CD4-positive, CD25-positive, alpha-beta regulatory T cell (primary cell): Measurements from ENCODE around the gene DVL1. TPM values are rescaled to one million over a fixed set of nuclear protein-coding genes. Genes with fewer than 3 reads are reported as not detected.

Source experiments
- ATAC-seq, 2 donors: fragments of 150-1000 bp; cut with Tn5 transposase; one replicate each; pipeline ENCODE4 v1.10.0; 2021; ENCODE audit warnings: low read depth in 2 of 2, moderate number of reproducible peaks in 2 of 2, moderate library complexity in 1 of 2
- DNase-seq, 3 donors: peaks; one replicate each; pipeline versions ENCODE4 v3.0.0 to v3.0.0-alpha.2; 2012 to 2022; ENCODE audit warnings: mixed read lengths in 1 of 3
- H3K27ac ChIP-seq: one replicate; pipeline ENCODE4 v1.7.0; 2013; ENCODE audit warnings: mild to moderate bottlenecking, low read length; ENCODE audit not compliant: insufficient read depth, poor library complexity, severe bottlenecking
- H3K27me3 ChIP-seq: one replicate; pipeline ENCODE4 v1.7.0; 2013; ENCODE audit warnings: low read length; ENCODE audit not compliant: control insufficient read depth, insufficient read depth
- H3K36me3 ChIP-seq: one replicate; pipeline ENCODE4 v1.7.0; 2013; ENCODE audit warnings: mild to moderate bottlenecking, low read length, moderate library complexity; ENCODE audit not compliant: control insufficient read depth, insufficient read depth
- H3K4me1 ChIP-seq: 2 replicates; pipeline ENCODE4 v1.7.0; 2013; ENCODE audit warnings: mild to moderate bottlenecking, low read length; ENCODE audit not compliant: insufficient read depth, control insufficient read depth, poor library complexity, severe bottlenecking
- H3K4me3 ChIP-seq: one replicate; pipeline ENCODE4 v1.7.0; 2013; ENCODE audit warnings: low read depth, mild to moderate bottlenecking, low read length, moderate library complexity
- H3K9me3 ChIP-seq, 2 experiments: 1 replicate in 1 of 2; 2 replicates in 1 of 2; pipeline ENCODE4 v1.7.0; 2013; ENCODE audit warnings: low read length in 2 of 2, mild to moderate bottlenecking in 1 of 2, moderate library complexity in 1 of 2; ENCODE audit not compliant: control insufficient read depth in 2 of 2
- H3K27ac Mint-ChIP-seq, 3 donors: one replicate each; pipeline ENCODE4 v1.8.0; 2020 to 2022; ENCODE audit warnings: mild to moderate bottlenecking in 3 of 3, mixed read lengths in 3 of 3, moderate library complexity in 2 of 3
- H3K27me3 Mint-ChIP-seq: one replicate; pipeline ENCODE4 v1.8.0; 2022; ENCODE audit warnings: mild to moderate bottlenecking, mixed read lengths
- H3K36me3 Mint-ChIP-seq: one replicate; pipeline ENCODE4 v1.8.0; 2020; ENCODE audit warnings: mixed read lengths
- H3K4me1 Mint-ChIP-seq, 4 donors: one replicate each; pipeline ENCODE4 v1.8.0; 2020 to 2022; ENCODE audit warnings: mixed read lengths in 4 of 4, mild to moderate bottlenecking in 1 of 4
- H3K4me3 Mint-ChIP-seq, 4 donors: one replicate each; pipeline ENCODE4 v1.8.0; 2020 to 2022; ENCODE audit warnings: mild to moderate bottlenecking in 4 of 4, mixed read lengths in 4 of 4, moderate library complexity in 3 of 4
- H3K9me3 Mint-ChIP-seq, 7 donors: one replicate each; pipeline ENCODE4 v1.8.0; 2020 to 2022; ENCODE audit warnings: mixed read lengths in 7 of 7, mild to moderate bottlenecking in 3 of 7, moderate library complexity in 2 of 7
- polyA plus RNA-seq, 4 donors: library from polyadenylated mRNA; unstranded; fragments of 300-500 nt; fragmentation: Illumina TruSeq; gene quantifications; one replicate each; pipeline ENCODE4 v1.2.3, GENCODE V29; 2021
- total RNA-seq: library from RNA; stranded (reverse); gene quantifications from one replicate; pipeline ENCODE4 v1.2.3, GENCODE V29; 2022

DVL1 gene
- total and polyA plus RNA-seq, 5 donors from 2014 or later: 0.43 to 40.0 (median 1.00) TPM

DNA sequence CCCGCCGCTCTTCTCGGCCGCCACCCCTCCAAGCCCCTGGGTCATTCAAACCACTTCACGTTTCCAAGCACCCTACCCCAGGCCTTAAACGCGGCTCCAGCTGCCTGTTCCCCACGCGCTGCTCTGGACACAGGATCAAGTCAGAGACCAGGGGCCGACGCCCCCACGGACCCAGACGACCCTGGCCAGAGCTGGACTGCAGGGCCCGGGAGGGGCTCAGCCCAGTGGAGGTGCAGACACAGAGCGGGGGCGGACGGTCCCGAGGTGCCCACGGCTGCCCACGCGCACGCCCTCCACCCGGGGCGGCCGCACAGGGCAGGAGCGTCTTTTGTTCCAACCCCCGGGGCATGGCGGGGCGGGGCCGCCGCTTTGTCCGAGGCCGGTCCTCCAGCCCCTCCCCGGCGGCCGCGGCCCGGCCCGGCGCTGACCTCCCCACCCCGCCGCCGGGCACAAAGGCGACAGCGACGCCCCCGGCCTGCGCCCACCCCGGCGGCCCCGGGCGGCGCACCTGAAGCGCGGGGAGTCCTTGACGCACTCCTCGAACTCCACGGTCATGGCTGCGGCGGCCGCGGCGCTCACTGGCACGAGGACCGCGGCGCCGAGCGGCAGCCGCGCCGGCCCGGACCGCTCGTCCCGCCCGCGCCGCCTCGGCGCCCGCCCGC, 41.8 kb downstream of the DVL1 start:
- Histone ChIP-seq H3K4me1 (peaks cover 46% of the 10 kb centered on the region), H3K4me3 (peak overlapping the region; percentile 71), H3K27ac (no peak overlapping the region), H3K9me3 (no peaks in the 10 kb centered on the region), H3K27me3 (no peaks in the 10 kb centered on the region), H3K36me3 (peaks cover 8% of the 10 kb centered on the region)
- peaks cover 0 to 26% (median 8%) of the 10 kb centered on the region in 4 donors for H3K4me1 Mint-ChIP-seq
- H3K9me3 Mint-ChIP-seq: peaks cover 0 to 3% (median 0%) of the 10 kb centered on the region in 7 donors
- H3K4me3 Mint-ChIP-seq: peak overlapping the region; percentile 87 to 91 (median 90)
- ATAC-seq: no peak
- no peaks in the 10 kb centered on the region for H3K36me3 Mint-ChIP-seq
- no peak for DNase-seq
- H3K27ac Mint-ChIP-seq: peak overlapping the region; percentile 75 to 91 (median 90)
- no peaks in the 10 kb centered on the region for H3K27me3 Mint-ChIP-seq

DNA sequence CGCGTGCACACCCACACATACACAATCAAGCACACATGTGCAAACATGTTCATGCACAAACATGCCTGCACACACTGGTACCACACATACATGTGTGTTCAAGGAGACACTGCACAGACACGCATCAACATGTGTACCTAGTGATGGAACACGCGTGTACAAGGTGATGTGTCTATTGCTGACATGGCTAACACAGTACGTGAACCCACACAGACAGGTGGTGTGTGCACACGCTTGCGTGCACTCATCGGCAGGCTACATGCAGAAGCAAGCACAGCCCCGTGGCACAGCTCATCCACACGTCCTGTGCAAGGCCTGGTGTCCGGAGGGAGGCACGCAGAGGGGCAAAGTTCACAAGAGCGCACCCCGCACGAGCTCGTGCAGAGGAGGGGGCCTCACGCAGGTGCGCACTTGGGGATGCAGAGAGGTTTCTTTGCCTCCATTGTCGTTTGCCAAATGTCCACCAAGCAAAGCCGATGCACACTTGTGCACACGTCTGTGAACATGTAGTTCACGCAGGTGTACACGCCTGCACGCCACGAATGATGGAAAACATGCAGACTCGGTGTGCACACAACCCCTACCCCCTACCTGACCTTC, 42.5 kb downstream of the DVL1 start:
- H3K4me1 Mint-ChIP-seq: peaks cover 0 to 26% (median 8%) of the 10 kb centered on the region in 4 donors
- no peak overlapping the region for H3K27ac ChIP-seq
- H3K4me1 ChIP-seq: peaks cover 46% of the 10 kb centered on the region
- ATAC-seq (no peak), DNase-seq (no peak)
- H3K27me3 Mint-ChIP-seq: no peaks in the 10 kb centered on the region
- H3K27me3 ChIP-seq: no peaks in the 10 kb centered on the region
- H3K9me3 Mint-ChIP-seq: peaks cover 0 to 3% (median 0%) of the 10 kb centered on the region in 7 donors
- H3K4me3 Mint-ChIP-seq: peak overlapping the region; percentile 87 to 91 (median 90)
- H3K36me3 ChIP-seq: peaks cover 7% of the 10 kb centered on the region
- H3K36me3 Mint-ChIP-seq: no peaks in the 10 kb centered on the region
- peak overlapping the region; percentile 75 to 91 (median 90) for H3K27ac Mint-ChIP-seq
- H3K4me3 ChIP-seq: peak overlapping the region; percentile 71
- no peaks in the 10 kb centered on the region for H3K9me3 ChIP-seq

DNA sequence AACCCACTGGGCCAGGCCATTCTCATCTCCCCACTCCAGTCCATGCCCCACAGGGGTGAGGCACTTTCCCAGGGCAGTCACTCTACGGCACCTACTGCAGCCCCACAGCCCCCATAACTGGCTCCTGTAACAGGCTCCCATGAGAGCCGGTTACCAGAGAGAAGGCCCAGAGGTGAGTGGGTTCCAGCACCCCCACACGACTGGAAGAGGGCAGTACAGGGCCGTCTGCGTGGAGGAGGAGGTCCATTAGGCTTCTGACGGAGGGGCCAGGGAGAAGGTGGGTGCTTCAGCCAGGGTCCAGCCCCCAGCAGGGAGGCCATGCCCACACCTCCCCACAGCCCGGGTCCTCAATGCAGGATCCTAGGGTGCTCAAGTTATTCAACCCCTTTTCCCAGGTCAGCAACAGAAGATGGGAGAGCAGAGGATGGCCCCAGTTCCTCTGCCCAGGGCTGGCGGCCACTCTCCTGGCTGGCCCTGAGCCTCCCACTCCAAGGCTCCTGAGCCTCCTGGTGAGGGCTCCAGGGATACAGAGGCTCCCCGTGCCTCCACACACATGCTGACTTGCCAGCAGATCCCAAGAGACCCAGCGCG, 43.1 kb downstream of the DVL1 start:
- H3K27ac ChIP-seq: peak overlapping the region; percentile 66
- DNase-seq (peak in 1 of 3 donors; percentile 47), ATAC-seq (no peak)
- H3K36me3 ChIP-seq: peaks cover under 1% of the 10 kb centered on the region
- peak overlapping the region; percentile 71 for H3K4me3 ChIP-seq
- Mint-ChIP-seq H3K4me1 (peaks cover 0 to 26% (median 8%) of the 10 kb centered on the region in 4 donors), H3K36me3 (no peaks in the 10 kb centered on the region), H3K4me3 (peak overlapping the region; percentile 87 to 91 (median 90)), H3K27ac (peak overlapping the region in 2 of 3 donors; percentile 75 to 90), H3K27me3 (no peaks in the 10 kb centered on the region), H3K9me3 (peaks cover 0 to 3% (median 0%) of the 10 kb centered on the region in 7 donors)
- no peaks in the 10 kb centered on the region for H3K27me3 ChIP-seq
- H3K4me1 ChIP-seq: peaks cover 46% of the 10 kb centered on the region
- no peaks in the 10 kb centered on the region for H3K9me3 ChIP-seq

DNA sequence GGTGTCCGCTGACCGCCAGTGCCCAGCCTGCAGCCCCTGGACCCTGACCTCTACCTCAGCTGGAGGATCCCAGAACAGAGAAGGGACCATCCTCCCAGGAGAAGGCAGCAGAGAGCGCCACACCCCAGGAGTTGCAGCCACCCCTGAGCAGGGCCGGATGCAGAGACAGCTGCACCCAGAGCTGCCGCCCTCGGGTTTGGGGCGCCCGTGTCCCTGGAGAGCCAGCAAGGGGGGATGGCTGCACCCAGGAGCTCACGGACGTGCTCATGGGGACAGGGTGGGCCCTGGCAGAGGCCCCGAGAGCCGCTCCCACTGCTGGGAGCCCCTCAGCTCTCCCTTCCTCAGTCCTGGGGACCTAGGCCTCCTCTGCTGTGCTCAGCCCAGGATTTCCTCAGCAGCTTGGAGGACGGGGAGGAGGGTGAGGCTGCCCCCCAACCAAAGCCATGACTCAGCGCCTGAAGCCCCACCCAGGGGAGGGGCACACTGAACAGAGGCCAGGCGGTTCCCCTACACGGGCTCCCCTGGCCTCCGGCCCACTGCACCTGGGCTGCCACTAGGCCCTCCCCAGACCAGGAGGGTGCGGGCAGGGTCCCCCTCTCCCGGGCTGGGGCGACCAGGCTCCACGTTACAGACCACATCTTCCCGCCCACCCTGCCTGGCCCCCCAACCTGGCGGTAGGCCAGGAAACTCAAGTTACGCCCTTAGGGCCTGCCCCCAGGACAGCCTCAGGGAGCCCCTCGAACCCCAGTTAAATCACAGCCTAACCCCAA, 43.7 kb downstream of the DVL1 start:
- Histone ChIP-seq H3K4me3 (no peak overlapping the region), H3K9me3 (no peaks in the 10 kb centered on the region), H3K27ac (peak overlapping the region; percentile 66), H3K36me3 (no peaks in the 10 kb centered on the region), H3K4me1 (peaks cover 46% of the 10 kb centered on the region), H3K27me3 (no peaks in the 10 kb centered on the region)
- DNase-seq (peak; percentile 53 to 91 (median 63)), ATAC-seq (peak; percentile 46 to 54)
- Mint-ChIP-seq H3K36me3 (no peaks in the 10 kb centered on the region), H3K9me3 (peaks cover 0 to 3% (median 0%) of the 10 kb centered on the region in 7 donors), H3K4me3 (peak overlapping the region; percentile 87 to 91 (median 90)), H3K27ac (peak overlapping the region in 2 of 3 donors; percentile 69 to 90), H3K27me3 (no peaks in the 10 kb centered on the region), H3K4me1 (peaks cover 0 to 26% (median 8%) of the 10 kb centered on the region in 4 donors)

DNA sequence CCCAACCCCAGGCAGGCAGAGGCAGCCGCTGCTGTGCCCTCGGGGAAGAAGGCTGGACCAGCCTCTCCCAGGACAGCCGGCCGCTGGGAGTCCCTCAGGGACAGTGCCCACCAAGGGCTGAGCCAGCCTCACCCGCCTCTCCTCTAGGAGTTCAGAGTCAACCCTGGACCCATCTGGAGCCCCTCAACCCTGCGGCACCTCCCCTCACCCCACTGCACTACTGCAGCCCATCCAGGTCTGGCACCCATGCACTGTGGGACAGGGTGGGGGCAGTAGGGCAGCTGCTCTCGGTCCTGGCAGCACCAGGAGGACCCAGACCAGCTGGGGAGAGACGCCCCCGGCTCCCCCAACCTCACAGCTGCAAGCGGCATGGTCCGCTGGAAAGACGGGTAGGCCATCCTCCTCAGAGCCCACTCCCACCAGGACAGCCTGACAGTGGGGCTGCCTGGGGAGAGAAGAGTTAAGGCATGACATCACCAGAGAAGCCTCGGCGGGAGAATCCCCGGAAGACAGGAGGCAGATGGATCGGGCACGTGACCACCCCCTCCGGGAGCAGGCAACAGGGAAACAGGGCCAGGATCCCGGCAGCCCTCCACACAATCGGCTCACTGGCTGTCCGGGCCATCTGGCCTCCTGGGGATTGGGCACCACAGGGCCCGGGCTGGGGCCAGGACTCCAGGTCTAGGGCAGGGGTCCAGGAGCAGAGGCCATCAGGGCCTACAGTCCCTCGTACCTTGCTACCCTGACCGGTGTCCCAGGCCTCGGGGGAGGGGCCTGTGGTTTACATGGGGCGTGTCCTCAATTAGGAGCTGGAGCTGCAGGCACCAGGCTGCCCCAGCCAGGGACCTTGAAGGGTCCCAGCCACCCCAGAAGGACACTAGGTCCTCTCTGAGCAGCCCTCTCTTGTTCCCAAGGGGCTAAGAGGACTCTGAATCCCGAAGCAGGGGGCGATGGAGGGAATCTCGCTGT, 44.6 kb downstream of the DVL1 start:
- Histone ChIP-seq H3K27me3 (no peaks in the 10 kb centered on the region), H3K9me3 (no peaks in the 10 kb centered on the region), H3K4me3 (no peak overlapping the region), H3K36me3 (no peaks in the 10 kb centered on the region), H3K4me1 (peaks cover 40% of the 10 kb centered on the region), H3K27ac (peak overlapping the region; percentile 66)
- peak overlapping the region in 1 of 3 donors; percentile 69 for H3K27ac Mint-ChIP-seq
- DNase-seq (no peak), ATAC-seq (no peak)
- peaks cover 0 to 26% (median 8%) of the 10 kb centered on the region in 4 donors for H3K4me1 Mint-ChIP-seq
- no peaks in the 10 kb centered on the region for H3K36me3 Mint-ChIP-seq
- peak overlapping the region; percentile 87 to 91 (median 90) for H3K4me3 Mint-ChIP-seq
- H3K9me3 Mint-ChIP-seq: peaks cover 0 to 3% (median 0%) of the 10 kb centered on the region in 7 donors
- no peaks in the 10 kb centered on the region for H3K27me3 Mint-ChIP-seq

DNA sequence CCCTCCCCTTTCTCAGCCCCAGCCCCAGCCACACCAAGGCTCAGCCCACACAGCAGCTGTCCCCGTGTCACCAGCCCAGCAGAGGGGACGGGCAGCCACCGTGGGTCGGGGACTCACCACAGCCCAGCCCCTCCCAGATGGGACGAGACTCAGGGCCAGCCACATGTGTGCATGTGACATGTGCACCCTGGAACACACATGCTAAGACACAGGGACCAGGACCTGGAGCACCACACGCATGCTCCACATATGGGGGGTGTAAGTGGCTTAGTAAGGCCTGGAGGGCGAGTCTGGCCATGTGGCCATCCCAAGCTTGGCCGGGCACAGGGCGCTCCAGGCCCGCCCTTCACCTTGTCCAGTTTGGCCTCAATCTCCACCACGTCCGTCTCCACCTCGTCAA, 45.5 kb downstream of the DVL1 start:
- Histone ChIP-seq H3K4me1 (peaks cover 31% of the 10 kb centered on the region), H3K9me3 (no peaks in the 10 kb centered on the region), H3K27ac (no peak overlapping the region), H3K4me3 (no peak overlapping the region), H3K36me3 (no peaks in the 10 kb centered on the region), H3K27me3 (no peaks in the 10 kb centered on the region)
- Mint-ChIP-seq H3K27me3 (no peaks in the 10 kb centered on the region), H3K9me3 (peaks cover 0 to 3% (median 0%) of the 10 kb centered on the region in 7 donors), H3K36me3 (no peaks in the 10 kb centered on the region), H3K4me3 (peak overlapping the region in 1 of 4 donors; percentile 38), H3K4me1 (peaks cover 0 to 26% (median 8%) of the 10 kb centered on the region in 4 donors), H3K27ac (no peak overlapping the region)
- DNase-seq: no peak
- ATAC-seq: no peak
